ENCODE results near the gene ZIC2.
"Not testable (repeated sequence)": the region's sequence is repeated elsewhere in the genome, so short reads cannot be mapped to it uniquely, and the experiment has no call there.

ZIC2 gene

GRCh38 chr13:99998261-99998660, 16.7 kb downstream of the ZIC2 start:
- no peak for TF ChIP-seq CTCF (conservative IDR thresholded peaks at IDR 0.05; ENCODE audit: low read length)
- H3K4me3 ChIP-seq (ENCODE audit: low read length), result no peak overlapping the region
- no peak for DNase-seq (ENCODE audit: low read depth)

- TF ChIP-seq CTCF (conservative IDR thresholded peaks at IDR 0.05; ENCODE audit: low read length), result no peak
- no peak overlapping the region for H3K4me3 ChIP-seq (ENCODE audit: low read length)
- DNase-seq (ENCODE audit: low read depth), result no peak
Observed at GRCh38 chr13:100014621-100015020, 33.0 kb downstream of the ZIC2 start.

GRCh38 chr13:100019780-100020356, 38.3 kb downstream of the ZIC2 start:
- no peak for DNase-seq (ENCODE audit: low read depth)
- no peak overlapping the region for H3K4me3 ChIP-seq (ENCODE audit: low read length)
- no peak for TF ChIP-seq CTCF (conservative IDR thresholded peaks at IDR 0.05; ENCODE audit: low read length)

GRCh38 chr13:100022798-100023197, 41.2 kb downstream of the ZIC2 start:
- no peak overlapping the region for H3K4me3 ChIP-seq (ENCODE audit: low read length)
- no peak for TF ChIP-seq CTCF (conservative IDR thresholded peaks at IDR 0.05; ENCODE audit: low read length)
- DNase-seq (ENCODE audit: low read depth), result no peak

- no peak overlapping the region for H3K4me3 ChIP-seq (ENCODE audit: low read length)
- DNase-seq (ENCODE audit: low read depth), result no peak
- no peak for TF ChIP-seq CTCF (conservative IDR thresholded peaks at IDR 0.05; ENCODE audit: low read length)
Observed at GRCh38 chr13:100024023-100024422, 42.4 kb downstream of the ZIC2 start.

GRCh38 chr13:100029933-100030332, 48.3 kb downstream of the ZIC2 start:
- no peak for TF ChIP-seq CTCF (conservative IDR thresholded peaks at IDR 0.05; ENCODE audit: low read length)
- no peak for DNase-seq (ENCODE audit: low read depth)

GRCh38 chr13:100032642-100033041, 51.1 kb downstream of the ZIC2 start:
- H3K4me3 ChIP-seq (ENCODE audit: low read length); DNase-seq (ENCODE audit: low read depth): not testable (repeated sequence)

More at GRCh38 chr13:100029933-100030332, 48.3 kb downstream of the ZIC2 start:
- no peak overlapping the region for H3K4me3 ChIP-seq (ENCODE audit: low read length)

GRCh38 chr13:100035936-100036335, 54.4 kb downstream of the ZIC2 start:
- no peak overlapping the region for H3K4me3 ChIP-seq (ENCODE audit: low read length)
- TF ChIP-seq CTCF (conservative IDR thresholded peaks at IDR 0.05; ENCODE audit: low read length), result no peak
- no peak for DNase-seq (ENCODE audit: low read depth)

All from AG10803 (cell line).